ENCODE results near the gene PAK1IP1. TPM values are rescaled to one million over a fixed set of nuclear protein-coding genes. Genes with fewer than 3 reads are reported as not detected.

PAK1IP1 gene
- total and polyA plus RNA-seq, 7 donors = 6.6 to 14.6 (median 10.8) TPM

Small RNA genes within 50 kb of the gene (small RNA-seq; reads per million reads assigned to genes)
- gene RF00019 = 0 reads per million in 3 donors
- 0 reads per million in 3 donors for gene RNA5SP203

Other genes with a start within 250 kb of the PAK1IP1 start
- gene GCNT2, start 173.6 kb upstream of the PAK1IP1 start, total RNA-seq = 10 to 100 TPM; 13.2 to 26.9 (median 15.9) TPM
- 1 to 10 TPM; 2.4 to 5.3 (median 4.6) TPM for gene GCNT2, start 173.6 kb upstream of the PAK1IP1 start, polyA plus RNA-seq
- not detected for gene C6orf52, start 356 bp upstream of the PAK1IP1 start, total RNA-seq
- gene C6orf52, start 356 bp upstream of the PAK1IP1 start, polyA plus RNA-seq = 1 to 10 TPM in 1 of 3 donors, not detected in 2; 1.3 TPM
- 100 to 1,000 TPM; 115 to 199 (median 170) TPM for gene TMEM14C, start 28.1 kb downstream of the PAK1IP1 start, total RNA-seq
- gene TMEM14C, start 28.1 kb downstream of the PAK1IP1 start, polyA plus RNA-seq = 100 to 1,000 TPM in 2 of 3 donors, 10 to 100 TPM in 1; 86.0 to 130 (median 110) TPM
- 100 to 1,000 TPM in 2 of 4 donors, 10 to 100 TPM in 2; 51.5 to 124 (median 98.2) TPM for gene TMEM14B, start 52.8 kb downstream of the PAK1IP1 start, total RNA-seq
- 10 to 100 TPM; 55.7 to 97.3 (median 79.8) TPM for gene TMEM14B, start 52.8 kb downstream of the PAK1IP1 start, polyA plus RNA-seq
- gene MAK, start 143.6 kb downstream of the PAK1IP1 start, total RNA-seq = under 1 TPM in 1 of 4 donors, not detected in 3; 0.36 TPM
- gene MAK, start 143.6 kb downstream of the PAK1IP1 start, polyA plus RNA-seq = under 1 TPM in 1 of 3 donors, not detected in 2; 0.03 TPM
- gene GCM2, start 187.1 kb downstream of the PAK1IP1 start, total RNA-seq = not detected
- not detected for gene GCM2, start 187.1 kb downstream of the PAK1IP1 start, polyA plus RNA-seq
- 10 to 100 TPM in 1 of 4 donors, 1 to 10 TPM in 1, under 1 TPM in 2; 0.66 to 22.1 (median 0.91) TPM for gene SYCP2L, start 192.1 kb downstream of the PAK1IP1 start, total RNA-seq
- gene SYCP2L, start 192.1 kb downstream of the PAK1IP1 start, polyA plus RNA-seq = under 1 TPM in 1 of 3 donors, not detected in 2; 0.09 TPM